Esophagus squamous epithelium (tissue), 4 donors: ENCODE measurements around the gene FBLN5.

Source experiments
- CTCF ChIP-seq, 6 experiments: fragments of 450-650 bp in 4 of 6; fragments of 200-600 bp in 2 of 6; sonication (generic) in 2 of 6; IDR thresholded peaks; one replicate each; pipeline ENCODE4 v1.5.1; 2016 to 2019; ENCODE audit warnings: antibody characterized with exemption in 6 of 6, mild to moderate bottlenecking in 4 of 6, moderate library complexity in 4 of 6
- POLR2A ChIP-seq, 4 donors: fragments of 450-650 bp; IDR thresholded peaks; one replicate each; pipeline ENCODE4 v1.6.1; 2017; ENCODE audit warnings: antibody characterized with exemption in 4 of 4, mild to moderate bottlenecking in 4 of 4, moderate library complexity in 3 of 4

- no peak for TF ChIP-seq CTCF (IDR thresholded peaks at IDR 0.05)
- TF ChIP-seq POLR2A (IDR thresholded peaks at IDR 0.05), result no peak
Observed at GRCh38 chr14:91858536-91859275, 88.8 kb downstream of the FBLN5 start.
